ENCODE results near the gene CEMIP.

DNA sequence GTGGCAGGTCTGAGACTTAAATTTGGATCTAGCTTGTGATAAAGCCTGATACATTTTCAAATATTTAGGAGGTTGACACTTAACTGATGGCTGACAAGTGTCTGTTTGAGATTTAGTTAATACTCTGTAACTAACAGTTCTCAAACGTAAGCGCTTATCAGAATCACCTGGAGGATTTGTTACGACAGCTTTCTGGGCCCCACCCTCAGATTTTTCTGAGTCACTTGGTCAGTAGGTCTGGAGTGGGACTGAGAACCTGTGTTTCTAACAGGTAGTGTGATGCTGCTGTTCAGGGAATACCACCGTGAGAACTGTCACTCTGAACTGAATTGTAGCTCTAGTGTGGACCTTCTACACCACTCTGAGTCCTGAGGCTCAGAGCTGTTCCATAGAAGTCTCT, 85.5 kb downstream of the CEMIP start:
- TF ChIP-seq EZH2phosphoT487 (conservative IDR thresholded peaks at IDR 0.05; ENCODE audit: low read length) = no peak
- TF ChIP-seq, protein P1, sequence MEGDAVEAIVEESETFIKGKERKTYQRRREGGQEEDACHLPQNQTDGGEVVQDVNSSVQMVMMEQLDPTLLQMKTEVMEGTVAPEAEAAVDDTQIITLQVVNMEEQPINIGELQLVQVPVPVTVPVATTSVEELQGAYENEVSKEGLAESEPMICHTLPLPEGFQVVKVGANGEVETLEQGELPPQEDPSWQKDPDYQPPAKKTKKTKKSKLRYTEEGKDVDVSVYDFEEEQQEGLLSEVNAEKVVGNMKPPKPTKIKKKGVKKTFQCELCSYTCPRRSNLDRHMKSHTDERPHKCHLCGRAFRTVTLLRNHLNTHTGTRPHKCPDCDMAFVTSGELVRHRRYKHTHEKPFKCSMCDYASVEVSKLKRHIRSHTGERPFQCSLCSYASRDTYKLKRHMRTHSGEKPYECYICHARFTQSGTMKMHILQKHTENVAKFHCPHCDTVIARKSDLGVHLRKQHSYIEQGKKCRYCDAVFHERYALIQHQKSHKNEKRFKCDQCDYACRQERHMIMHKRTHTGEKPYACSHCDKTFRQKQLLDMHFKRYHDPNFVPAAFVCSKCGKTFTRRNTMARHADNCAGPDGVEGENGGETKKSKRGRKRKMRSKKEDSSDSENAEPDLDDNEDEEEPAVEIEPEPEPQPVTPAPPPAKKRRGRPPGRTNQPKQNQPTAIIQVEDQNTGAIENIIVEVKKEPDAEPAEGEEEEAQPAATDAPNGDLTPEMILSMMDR (IDR thresholded peaks at IDR 0.05; ENCODE audit: insufficient read depth, low read length, poor library complexity, severe bottlenecking) = no peak

Data from SU-DHL-6 (cell line).